ENCODE results near the gene RIMS1.
A peak's percentile ranks its signal among the peaks of the same experiment; 100 is the strongest.

RIMS1 gene

DNA sequence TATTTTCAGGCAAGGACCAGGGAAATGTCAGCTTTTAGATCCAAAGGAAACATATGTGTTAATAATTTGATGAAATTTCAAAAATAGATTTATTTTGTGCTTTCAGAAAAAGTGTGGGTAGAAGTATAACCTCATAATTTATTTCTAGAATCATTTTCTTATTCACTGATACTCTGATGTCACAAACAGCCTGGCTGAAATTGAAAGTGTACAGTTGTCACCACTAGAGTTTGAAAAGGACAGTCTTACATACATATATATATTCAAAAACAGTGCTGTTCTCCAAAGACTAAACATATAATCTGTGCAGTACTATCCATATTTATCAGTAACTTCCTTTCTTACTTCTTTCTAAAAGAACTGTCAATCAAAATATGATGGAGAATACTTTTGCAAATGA is 481.1 kb downstream of the RIMS1 start:
- no peak for DNase-seq

DNA sequence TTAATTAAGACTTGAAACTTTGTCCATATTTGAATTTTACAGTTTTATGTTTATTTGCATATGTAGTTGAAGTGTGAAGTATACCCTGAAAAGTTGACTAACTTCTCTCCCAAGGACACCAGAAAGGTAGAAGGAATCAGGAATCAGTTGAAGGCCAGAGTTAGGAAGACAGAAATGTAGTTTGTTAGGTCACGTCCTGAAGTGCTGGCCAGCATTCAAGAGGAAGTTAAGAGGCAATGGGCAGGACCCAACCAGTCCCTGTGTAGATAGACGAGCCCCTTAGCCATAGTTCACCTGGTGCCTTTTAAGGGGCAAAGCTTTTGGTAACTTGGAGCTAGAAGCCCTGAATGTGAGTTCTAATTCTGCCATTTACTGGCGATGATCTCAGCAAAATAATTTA is 485.1 kb downstream of the RIMS1 start:
- DNase-seq = no peak

DNA sequence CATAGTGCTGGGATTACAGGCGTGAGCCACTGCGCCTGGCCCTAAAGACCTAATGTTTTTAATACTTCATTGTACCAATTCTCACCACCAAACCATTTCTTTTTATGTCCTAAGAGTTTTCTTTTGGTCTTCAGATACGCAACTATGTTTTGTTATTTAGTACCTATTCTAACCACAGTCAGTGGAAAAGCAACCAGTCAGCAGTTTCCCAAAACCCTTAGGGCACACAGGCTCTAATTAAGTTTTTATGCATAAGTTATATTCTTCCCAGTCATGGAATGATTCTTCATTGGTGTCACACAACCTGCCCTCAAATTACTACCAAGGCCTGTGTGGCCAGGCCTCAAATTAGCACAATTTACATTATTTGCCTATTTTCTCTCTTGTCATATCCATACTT is 487.8 kb downstream of the RIMS1 start:
- DNase-seq = no peak

DNA sequence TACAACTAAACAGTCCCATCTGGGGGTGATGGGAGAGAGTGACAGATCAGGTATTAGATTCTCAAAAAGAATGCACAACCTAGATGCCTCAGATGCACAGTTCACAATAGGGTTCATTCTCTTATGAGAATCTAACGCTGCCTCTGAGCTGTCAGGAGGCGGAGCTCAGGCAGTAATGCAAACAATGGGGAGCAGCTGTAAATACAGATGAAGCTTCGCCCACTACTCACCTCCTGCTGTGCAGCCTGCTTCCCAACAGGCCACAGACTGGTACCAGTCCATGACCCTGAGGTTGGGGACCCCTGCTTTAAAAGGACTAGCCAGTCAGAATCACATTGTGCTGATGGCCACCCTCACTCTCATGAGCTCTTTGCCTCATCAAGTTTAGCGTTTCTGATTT is 488.5 kb downstream of the RIMS1 start:
- DNase-seq = peak; percentile 39

DNA sequence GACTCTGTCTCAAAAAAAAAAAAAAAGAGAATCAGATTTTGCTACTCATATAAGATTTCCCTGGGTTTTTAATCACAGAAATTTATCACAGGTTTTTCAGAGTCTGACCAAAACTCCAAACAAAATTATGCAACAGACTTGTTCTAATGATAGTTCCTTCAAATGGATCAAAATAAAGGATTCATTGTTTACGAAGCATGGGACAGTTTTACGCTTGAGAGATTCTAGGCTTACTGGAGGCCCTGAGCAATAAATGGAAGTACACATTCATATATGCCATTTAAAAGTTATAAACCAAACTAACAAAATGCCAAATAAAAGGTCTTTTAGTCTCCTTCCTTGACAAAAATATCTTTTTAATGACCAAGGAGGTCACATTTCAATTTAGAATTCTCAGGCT is 490.4 kb downstream of the RIMS1 start:
- DNase-seq = no peak

DNA sequence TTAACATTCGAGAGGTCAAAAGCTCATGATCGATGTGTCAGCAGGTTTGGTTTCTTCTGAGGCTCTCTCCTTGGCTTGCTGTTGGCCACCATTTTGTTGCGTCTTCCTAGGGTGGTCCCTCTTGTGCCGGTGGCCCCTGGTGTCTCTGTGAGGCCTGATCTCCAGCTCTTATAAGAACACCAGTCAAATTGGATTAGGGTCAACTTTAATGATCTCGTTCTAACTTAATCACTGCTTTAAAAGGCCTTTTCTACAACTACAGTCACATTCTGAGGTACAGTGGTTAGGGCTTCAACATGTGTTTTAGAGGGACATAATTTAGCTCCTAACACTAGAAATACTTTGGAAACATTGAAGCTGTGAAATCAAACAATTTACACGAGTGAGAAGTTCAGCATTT is 494.7 kb downstream of the RIMS1 start:
- DNase-seq = no peak

DNA sequence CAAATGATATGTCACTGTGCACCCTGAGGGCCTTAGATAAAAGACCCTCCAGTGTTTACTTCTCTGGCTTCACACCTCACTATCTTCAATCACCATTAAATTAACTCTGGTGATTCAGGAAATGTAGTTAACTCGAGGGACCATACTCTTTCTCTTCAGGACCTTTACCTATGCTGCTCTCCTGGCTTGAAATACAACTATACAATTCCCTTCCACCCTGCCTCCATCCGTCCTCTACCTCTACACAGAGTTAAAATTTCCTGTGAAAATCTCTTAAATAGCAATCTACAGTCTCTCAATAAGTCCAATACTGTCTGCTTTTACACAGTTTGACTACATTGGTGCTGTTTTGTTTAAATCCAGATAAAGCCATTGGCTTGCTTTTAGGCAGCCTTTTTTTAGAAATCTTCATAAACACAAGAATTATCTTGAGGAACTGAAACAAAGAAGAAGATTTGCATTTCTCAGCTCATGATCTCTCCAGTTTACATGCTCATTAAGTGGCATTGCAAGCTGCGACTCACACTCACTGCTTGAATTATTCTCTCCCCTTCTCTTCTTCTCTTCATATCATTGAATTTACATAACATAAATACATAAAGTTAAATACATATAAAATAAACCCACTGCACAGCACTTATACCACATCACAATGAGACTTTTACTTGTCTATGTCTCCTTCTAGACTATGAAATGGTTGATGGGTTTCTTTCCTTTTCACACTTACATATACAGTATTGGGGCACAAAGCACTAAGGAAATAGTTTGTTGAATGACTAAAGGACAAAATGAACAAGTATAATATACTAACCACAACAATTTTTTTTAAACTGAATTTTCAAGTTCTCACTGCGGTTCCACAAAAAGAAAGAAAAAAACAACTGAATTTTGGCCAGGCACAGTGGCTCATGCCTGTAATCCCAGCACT is 496.5 kb downstream of the RIMS1 start:
- no peak for DNase-seq

DNA sequence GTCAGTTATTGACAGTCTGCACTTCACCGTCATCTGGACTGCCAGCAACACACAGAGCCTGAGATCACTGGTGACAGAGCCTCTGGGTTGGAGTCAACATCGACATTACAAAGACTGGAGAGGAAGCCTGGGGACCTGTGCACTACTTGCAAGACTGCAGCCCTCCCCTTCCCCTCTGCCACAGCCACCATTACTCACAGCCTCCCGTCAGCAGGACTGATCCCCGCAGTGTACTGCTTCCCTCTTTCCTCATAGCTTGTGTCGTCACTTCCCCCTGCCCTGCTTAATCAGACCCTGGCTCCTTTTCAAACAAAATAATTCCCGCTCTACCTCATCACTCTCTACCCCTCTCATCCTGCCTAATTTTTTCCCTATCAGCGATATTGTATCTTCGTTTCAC is 500.0 kb downstream of the RIMS1 start:
- DNase-seq = no peak

DNA sequence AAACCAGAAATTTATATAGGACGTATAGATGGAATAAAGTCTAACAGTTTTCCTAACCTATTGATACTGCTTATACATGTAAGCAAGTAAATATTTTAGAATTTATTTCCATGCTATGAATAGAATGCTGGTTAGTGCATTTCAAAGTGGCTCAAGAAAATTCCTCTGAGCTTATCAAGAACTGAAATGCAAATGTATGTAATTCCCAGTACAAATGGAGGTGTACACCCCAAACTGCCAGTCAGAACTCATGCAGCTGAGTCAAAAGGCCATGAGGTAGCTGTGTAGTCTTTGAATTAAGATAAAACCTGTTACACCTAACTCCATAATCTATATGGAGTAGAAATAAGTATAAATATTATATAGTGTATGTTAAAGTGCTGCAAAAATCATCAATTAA is 503.3 kb downstream of the RIMS1 start:
- DNase-seq = no peak

DNA sequence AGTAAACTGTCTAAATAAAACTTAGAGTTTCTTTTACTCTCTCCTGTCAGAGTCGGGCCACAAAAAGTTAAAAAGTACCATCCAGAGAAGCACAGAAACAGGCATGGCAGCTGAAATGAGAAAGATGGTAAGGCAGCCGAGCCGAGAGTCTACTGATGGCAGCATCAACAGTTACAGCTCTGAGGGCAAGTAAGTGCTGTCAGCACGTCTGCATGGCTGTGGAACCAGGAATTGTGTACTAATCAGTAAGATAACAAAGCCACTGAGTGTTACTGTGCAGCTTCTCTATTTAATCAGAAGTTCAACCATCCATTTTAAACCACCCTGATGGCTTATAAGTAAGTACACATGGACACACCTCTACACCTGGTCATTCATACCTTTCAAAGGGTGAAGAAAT is 504.2 kb downstream of the RIMS1 start:
- no peak for DNase-seq

DNA sequence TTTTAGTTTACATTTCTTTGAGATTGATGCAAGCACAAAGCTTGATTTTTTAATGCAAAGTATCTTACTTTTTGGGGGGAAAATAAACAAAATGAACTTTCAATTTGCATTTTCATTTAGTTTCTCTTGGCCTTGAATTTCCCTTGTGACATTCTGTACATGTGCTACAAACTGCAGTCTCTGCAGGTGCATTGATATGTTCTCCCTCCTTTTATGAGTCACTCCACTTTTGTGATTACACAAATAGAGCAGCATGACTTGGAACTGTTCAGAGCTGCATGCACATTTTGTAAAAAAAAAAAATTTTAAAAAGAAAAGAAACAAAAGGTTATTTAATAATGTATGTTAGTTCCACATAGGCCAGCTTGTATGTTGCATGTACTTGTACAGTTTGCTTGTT is 515.5 kb downstream of the RIMS1 start:
- DNase-seq = no peak

DNA sequence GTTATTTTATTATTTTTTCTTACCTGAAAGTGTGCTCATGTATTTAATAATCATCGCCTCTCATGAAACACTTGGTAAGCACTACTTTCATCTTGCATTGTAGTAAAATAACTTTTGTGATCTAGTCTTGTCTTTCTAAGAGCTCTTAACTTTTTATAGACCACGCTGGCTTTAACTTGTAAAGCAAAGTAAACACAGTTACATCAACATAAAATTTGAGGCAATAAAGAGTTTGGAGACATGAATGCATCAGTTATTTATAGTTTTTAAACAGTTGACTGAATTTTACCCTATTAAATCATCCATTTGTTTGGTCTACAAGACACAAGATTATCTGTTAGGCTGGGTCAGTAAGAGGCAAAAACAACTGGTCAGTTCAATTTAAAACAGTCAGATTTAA is 517.1 kb downstream of the RIMS1 start:
- DNase-seq = no peak

DNA sequence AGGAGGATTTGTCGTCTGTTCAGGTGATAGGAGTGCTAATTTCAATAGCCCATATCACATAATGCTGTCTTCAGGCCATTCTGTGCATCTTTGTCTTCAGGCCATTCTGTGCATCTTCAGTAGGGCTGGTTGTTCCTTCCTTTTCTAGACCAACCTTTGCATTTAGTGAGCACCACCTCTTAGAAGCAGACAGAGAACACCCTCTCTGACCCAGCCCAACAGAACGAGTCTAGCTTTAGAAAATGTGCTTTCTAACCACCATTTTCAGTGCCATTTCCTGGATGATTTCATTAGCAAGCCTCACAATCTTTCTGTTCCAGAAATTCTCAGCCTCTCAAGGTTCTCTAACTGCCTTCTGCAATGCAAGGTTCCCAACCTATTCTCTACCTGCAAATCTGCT is 520.2 kb downstream of the RIMS1 start:
- no peak for DNase-seq

DNA sequence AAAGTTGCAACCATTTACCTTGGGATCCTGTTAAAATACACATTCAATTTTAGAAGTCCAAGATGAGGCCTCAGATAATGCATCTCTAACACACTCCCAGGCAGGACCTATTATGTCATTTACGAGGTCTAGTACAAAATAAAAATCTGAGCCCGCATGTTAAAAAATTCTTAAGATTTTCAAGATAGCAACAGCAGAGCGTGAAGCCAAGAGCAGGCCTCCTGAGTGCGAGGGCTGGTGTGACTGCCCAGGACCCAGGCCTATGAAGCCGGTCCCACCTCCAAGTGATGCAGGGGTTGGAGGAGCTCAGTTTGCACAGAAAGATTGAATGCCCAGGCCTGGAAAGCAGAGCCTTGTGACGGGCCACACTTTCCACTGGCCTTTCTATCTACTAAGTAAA is 524.4 kb downstream of the RIMS1 start:
- DNase-seq = no peak

DNA sequence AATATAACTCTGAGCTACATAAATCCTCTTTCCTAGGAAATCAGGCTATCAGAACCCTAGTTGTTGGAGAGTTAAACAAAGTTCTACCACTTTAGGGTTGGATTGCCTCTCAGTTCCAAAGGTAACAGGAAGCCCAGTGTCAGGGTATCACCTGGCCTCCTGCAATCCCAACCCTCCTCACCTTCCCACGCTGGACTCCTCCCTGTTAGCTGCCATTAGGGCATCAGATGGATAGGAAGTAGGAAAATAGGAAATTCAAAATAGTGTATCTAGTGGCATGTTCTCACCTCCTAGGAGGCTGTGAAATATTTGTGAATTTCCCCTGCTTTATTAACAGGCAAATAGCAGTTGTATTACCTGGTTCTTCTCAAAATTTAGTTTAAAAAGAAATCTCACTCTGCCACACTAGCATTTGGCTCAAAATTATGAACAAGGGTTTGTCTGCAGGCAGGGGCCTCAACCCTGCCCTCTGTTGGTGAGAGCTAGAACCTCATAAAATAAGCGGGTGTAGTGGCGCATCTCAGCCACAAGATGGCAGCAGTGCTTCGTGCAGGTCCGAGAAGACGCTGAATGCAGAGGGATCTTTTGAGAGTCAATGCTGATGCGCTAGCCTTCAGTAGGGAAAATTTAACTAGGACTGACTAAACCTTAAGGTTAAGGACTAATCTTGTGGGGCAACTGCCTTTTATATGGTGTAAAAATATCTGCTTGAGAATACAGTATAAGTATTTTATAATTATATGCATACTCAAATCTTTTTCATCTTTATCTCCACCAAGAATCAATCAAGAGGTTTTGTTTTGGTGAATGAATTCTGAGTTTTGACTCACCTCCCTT is 525.7 kb downstream of the RIMS1 start:
- DNase-seq = peak; percentile 62

DNA sequence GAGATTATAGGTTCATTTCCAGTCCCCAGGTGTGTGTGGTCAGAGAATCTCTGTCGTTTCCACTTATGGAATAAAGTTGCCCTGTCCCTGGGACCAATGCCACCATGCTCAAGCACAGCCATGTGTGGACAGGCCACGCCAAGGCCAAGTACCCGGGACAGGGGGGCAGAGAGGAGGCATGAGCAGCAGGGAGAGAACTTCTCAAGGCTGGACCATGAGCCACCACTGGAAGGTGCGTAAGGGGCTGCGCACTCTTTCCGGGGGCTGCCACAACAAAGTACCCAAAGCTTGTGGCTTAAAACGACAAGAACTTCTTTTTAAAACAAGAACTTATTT is 526.3 kb downstream of the RIMS1 start:
- DNase-seq = no peak

DNA sequence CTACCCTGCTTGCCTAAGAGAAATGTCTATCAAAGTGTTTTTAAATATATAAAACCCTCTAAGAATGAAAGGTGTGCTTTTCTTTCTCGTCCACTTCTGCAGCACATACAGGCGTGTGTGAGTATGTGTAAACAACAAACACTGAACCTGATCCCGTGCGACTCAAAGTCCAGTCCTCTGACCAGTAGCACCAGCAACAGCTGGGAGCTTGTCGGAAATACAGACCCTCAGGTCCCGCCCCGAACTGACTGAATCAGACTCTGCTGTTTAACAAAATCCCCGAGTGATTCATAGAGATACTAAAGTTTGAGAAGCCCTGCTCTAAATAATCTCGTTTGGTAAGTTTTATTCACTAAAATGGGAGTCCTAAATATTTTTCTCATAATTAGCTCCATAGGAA is 527.5 kb downstream of the RIMS1 start:
- DNase-seq = no peak

DNA sequence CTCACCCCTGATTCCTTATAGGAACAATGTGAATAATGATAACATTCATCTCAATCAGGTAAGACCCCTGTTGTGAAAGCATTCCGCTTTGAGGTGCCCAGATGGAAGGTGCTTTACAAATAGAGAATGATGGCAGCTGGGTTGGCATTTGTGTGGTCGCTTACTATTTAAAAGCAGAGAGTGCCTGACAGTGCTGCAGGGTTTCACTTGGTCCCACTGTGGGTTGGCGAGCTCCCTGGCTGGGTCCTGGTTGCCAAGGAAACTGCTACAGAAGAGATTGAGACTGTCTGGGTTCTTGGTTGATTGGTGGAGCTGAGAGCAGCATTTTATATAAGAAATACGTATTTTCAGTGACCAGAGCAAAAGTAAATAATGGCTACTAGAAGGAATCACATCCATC is 528.3 kb downstream of the RIMS1 start:
- DNase-seq = no peak

DNA sequence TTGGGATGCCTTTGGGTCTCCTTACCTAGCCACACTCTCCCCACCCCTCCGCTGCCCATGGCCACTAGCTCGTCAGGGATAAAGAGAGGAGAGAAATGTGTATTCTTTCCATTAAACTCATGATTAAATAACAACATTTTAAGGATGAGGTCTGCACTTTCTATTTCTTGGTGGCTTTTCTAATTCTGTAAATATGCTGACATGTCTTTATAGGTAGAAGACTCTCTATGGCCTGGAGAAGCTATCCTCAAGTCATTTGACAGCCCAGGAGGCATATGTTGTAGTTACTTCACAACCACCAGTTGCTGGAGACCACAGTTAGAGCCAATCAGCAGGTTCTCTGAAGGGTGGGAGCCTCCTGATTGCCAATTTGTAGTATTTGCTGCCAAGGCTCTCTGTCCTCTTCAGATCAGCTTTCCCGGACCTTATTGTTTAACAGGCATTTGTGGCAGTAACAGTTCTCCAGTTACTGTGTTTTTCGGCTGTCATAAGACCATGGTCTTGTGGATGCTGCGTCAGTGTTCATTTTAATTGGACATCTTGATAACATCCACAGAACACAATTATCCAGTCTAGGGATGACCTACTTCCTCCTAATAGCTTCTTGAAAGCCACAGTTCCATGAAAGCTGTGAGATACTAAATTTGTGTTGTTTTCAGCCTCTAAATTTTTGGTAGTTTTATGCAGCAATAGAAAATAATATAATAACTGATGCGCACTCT is 530.6 kb downstream of the RIMS1 start:
- no peak for DNase-seq

DNA sequence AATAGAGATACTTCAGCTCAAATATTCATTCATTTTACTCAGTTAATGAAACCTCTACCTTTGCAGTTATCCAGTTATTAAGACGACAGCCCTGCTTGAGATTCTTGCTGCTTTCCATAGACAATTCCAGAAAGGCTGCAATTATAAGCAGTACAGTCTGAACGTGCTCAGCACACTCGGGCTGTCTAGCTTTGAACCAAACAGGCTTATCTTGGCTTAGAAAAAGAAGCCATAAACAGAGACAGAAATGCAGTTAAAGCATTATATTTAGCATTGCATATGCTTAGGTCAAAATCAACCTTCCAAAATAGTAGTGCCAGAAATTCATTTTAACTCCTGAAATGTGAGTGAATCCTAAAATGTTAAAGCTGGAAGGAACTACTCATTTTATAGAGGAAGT is 531.4 kb downstream of the RIMS1 start:
- no peak for DNase-seq

DNA sequence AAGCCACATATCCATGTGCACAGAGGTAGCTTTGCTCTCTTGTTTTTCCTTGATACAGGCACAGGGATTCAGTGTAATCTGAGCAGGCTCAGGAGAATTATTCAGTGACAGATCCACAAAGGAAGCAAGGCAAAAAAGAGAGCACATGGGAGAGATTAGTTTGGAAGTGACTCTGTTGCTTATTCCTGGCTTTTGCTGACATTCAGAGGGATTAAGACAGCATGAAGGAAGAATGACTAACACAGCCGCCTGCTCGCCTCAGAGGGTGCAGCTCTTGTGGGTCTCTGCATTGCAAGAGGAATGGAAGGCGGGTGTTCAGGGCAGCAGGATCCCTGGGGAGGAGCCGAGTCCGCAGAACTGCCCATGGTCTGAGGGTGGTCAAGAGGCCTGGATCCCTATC is 532.1 kb downstream of the RIMS1 start:
- no peak for DNase-seq

DNA sequence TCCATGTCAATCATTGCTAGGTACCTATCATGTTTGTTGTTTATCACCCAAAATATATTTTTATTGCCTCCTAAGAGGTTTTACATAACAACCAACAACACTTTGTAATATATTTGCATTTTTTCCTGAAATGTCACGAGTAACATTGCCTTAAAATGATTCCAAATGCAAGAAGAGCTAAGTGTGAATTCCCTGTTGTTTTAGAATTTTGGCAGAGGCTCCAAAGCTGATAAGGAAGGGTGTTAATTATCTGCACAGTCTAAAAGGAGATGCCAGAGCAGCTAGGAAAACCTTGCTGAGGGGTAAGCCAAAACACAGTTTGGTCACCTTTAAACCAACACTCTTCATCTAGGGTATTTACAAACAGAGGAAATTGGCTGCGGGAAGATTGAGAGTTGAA is 533.6 kb downstream of the RIMS1 start:
- DNase-seq = no peak

DNA sequence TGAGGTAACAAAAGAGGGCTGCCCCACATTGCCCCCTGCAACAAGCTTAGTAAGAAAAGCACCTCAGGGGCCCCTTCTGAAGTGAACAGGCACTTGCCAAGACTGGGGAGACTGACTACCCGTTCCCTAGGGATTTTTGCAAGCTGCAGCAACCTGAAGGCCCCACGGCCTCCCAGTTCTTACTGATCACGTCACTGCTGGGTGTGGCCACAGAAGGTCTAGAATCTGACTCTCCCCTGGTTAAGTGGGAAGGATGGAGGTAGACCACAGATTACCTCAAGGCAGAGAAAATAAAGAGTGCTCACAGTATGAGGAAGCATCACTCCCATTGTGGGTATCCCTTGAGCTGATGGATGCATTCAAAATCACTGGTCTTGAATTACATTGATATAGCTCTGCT is 534.1 kb downstream of the RIMS1 start:
- no peak for DNase-seq

DNA sequence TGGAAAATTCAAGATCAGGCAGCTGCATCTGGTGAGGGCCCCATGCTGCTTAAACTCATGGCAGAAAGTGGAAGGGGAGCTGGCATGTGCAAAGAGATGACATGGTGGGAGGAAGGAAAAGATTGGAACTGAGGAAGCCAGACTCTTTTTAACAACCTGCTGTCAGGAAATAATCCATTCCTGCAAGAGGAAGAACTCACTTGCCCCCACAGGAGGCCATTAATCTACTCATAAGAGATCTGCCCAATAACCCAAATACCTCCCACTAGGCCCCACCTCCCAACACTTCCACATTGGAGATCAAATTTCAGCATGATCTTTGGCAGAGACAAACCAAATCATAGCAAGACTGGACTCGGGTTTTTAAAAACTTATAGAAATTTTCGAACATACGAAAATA is 535.0 kb downstream of the RIMS1 start:
- DNase-seq = no peak

Data from COR-L47 (cell line).